Activated B cell treated with CpG ODN at 0.5 μM for 24 hours (primary cell): ENCODE measurements around the gene NR6A1. TPM values are rescaled to one million over a fixed set of nuclear protein-coding genes. Genes with fewer than 3 reads are reported as not detected.

Source experiments
- ATAC-seq: fragments of 200-7000 bp; cut with Tn5 transposase; one replicate; pipeline ENCODE4 v1.10.0; 2021; ENCODE audit warnings: low read depth, mild to moderate bottlenecking, moderate library complexity
- CTCF ChIA-PET: fragments of 350-600 bp; sonication (Branson Sonifier 250); formaldehyde crosslinking; loops from one replicate; lab custom pipeline; 2021; ENCODE audit warnings: antibody characterized with exemption; lab: Charles Lee
- POLR2A ChIA-PET: fragments of 350-600 bp; sonication (Branson Sonifier 250); formaldehyde crosslinking; loops from one replicate; lab custom pipeline; 2021; ENCODE audit warnings: antibody characterized with exemption; lab: Charles Lee
- DNase-seq: peaks from one replicate; pipeline ENCODE4 v3.0.0; 2022
- H3K27ac Mint-ChIP-seq: one replicate; pipeline ENCODE4 v1.8.0; 2020; ENCODE audit warnings: mixed read lengths
- H3K27me3 Mint-ChIP-seq: one replicate; pipeline ENCODE4 v1.8.0; 2021; ENCODE audit warnings: mixed read lengths
- H3K36me3 Mint-ChIP-seq: one replicate; pipeline ENCODE4 v1.8.0; 2021; ENCODE audit warnings: low read depth, mixed read lengths
- H3K4me1 Mint-ChIP-seq: one replicate; pipeline ENCODE4 v1.8.0; 2021; ENCODE audit warnings: mixed read lengths
- H3K4me3 Mint-ChIP-seq: one replicate; pipeline ENCODE4 v1.8.0; 2020; ENCODE audit warnings: mild to moderate bottlenecking, mixed read lengths
- H3K9me3 Mint-ChIP-seq: one replicate; pipeline ENCODE4 v1.8.0; 2020; ENCODE audit warnings: mixed read lengths
- intact Hi-C: fragments of 100-400 bp; cut with micrococcal nuclease; formaldehyde crosslinking; loops from one replicate; pipeline ENCODE4 v1.15.1; 2024
- total RNA-seq: library from RNA; stranded (reverse); gene quantifications from 2 replicates; pipeline ENCODE4 v1.2.3, GENCODE V29; 2022
- TF ChIP-seq, protein P1 (sequence below): fragments of 200-600 bp; IDR thresholded peaks from one replicate; pipeline ENCODE4 v1.8.0; 2022; ENCODE audit warnings: antibody characterized with exemption, mild to moderate bottlenecking

Gene NR6A1
- total RNA-seq, 1 donor from 2014 or later: 3.1 TPM

DNA sequence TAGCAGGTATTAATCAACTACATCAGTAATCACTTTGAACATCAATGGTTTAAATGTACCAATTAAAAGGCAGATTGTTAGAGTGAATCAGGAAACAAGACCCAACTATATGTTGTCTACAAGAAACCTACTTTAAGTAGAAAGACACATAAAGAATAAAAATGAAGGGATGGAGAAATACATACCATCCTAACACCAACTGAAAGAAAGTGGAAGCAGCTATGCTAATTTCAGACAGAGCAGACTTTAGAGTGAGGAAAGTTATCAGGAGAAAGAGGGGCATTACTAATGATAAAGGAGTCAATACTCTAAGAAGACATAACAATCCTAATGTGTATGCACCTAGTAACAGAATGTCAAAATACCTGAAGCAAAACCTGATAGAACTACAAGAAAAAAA, 125.8 kb downstream of the NR6A1 start:
- no peaks in the 10 kb centered on the region for H3K36me3 Mint-ChIP-seq
- ATAC-seq (no peak), DNase-seq (no peak)
- H3K27ac Mint-ChIP-seq: no peak overlapping the region
- ChIA-PET POLR2A (no interaction called here), CTCF (no interaction called here)
- no peak overlapping the region for H3K4me3 Mint-ChIP-seq
- H3K27me3 Mint-ChIP-seq: peaks cover 2% of the 10 kb centered on the region
- H3K4me1 Mint-ChIP-seq: no peaks in the 10 kb centered on the region
- TF ChIP-seq, protein P1, sequence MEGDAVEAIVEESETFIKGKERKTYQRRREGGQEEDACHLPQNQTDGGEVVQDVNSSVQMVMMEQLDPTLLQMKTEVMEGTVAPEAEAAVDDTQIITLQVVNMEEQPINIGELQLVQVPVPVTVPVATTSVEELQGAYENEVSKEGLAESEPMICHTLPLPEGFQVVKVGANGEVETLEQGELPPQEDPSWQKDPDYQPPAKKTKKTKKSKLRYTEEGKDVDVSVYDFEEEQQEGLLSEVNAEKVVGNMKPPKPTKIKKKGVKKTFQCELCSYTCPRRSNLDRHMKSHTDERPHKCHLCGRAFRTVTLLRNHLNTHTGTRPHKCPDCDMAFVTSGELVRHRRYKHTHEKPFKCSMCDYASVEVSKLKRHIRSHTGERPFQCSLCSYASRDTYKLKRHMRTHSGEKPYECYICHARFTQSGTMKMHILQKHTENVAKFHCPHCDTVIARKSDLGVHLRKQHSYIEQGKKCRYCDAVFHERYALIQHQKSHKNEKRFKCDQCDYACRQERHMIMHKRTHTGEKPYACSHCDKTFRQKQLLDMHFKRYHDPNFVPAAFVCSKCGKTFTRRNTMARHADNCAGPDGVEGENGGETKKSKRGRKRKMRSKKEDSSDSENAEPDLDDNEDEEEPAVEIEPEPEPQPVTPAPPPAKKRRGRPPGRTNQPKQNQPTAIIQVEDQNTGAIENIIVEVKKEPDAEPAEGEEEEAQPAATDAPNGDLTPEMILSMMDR: no peak
- peaks cover 11% of the 10 kb centered on the region for H3K9me3 Mint-ChIP-seq
- intact Hi-C loops: no loop called here

DNA sequence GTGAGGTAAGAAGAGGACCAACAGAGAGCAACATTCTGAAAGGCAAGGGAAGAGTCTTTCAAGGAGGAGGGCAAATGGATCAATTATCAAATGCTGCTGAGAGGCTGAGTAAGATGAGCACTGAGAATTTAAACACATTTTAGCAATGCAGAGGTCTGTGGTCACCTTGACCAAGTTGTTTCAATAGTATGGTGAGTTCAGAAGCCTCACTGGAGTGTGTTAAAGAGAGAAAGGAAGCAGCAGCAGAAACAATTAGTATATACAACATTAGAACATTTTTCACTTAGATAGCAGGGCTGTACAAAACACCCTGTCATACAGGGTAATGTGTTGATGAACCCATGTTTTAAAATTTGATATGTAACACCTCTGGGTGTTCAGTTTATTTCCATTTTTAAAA, 131.5 kb downstream of the NR6A1 start:
- Mint-ChIP-seq H3K4me3 (no peak overlapping the region), H3K36me3 (no peaks in the 10 kb centered on the region), H3K9me3 (no peaks in the 10 kb centered on the region), H3K27me3 (peaks cover 2% of the 10 kb centered on the region), H3K27ac (no peak overlapping the region), H3K4me1 (no peaks in the 10 kb centered on the region)
- intact Hi-C loops: no loop called here
- CTCF ChIA-PET: interaction anchor here (1.0 kb wide), 1 partner anchor 22 kb away, joined by 3 read pairs; no protein-coding TSS in a partner anchor
- TF ChIP-seq, protein P1: no peak
- POLR2A ChIA-PET: no interaction called here
- DNase-seq: no peak
- no peak for ATAC-seq

DNA sequence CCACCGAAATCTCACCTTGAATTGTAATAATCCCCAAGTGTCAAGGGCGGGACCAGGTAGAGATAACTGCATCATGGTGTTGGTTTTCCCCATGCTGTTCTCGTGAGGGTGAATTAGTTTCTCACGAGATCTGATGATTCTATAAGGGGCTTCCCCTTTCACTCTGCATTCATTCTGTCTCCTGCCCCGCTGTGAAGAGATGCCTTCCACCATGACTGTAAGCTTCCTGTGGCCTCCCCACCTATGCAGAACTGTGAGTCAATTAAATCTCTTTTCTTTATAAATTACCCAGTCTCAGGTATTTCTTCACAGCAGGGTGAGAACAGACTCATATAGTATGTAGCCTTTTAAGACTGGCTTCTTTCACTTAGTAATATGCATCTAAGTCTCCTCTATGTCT, 135.8 kb downstream of the NR6A1 start:
- Mint-ChIP-seq H3K36me3 (no peaks in the 10 kb centered on the region), H3K27me3 (no peaks in the 10 kb centered on the region), H3K27ac (no peak overlapping the region), H3K4me1 (no peaks in the 10 kb centered on the region), H3K4me3 (no peak overlapping the region), H3K9me3 (no peaks in the 10 kb centered on the region)
- DNase-seq (no peak), ATAC-seq (no peak)
- intact Hi-C loops: no loop called here
- ChIA-PET CTCF (no interaction called here), POLR2A (no interaction called here)
- TF ChIP-seq, protein P1: no peak

DNA sequence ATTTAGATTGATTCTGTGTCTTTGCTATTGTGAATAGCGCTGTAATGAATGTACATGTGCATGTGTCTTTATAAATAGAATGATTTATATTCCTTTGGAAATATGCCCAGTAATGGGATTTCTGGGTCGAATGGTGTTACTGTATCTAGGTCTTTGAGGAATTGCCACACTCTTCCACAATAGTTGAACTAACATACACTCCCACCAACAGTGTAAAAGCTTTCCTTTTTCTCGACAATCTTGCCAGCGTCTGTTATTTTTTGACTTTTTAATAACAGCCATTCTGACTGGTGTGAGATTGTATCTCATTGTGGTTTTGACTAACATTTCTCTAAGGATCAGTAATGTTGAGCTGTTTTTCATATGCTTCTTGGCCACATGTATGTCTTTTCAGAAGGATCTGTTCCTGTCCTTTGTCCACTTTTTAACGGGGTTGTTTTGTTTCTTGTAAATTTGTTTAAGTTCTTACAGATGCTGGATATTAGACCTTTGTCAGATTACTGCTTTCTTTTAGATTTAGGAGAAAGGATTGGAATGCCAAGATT, 139.0 kb downstream of the NR6A1 start:
- intact Hi-C loops: no loop called here
- Mint-ChIP-seq H3K9me3 (no peaks in the 10 kb centered on the region), H3K4me3 (no peak overlapping the region), H3K4me1 (no peaks in the 10 kb centered on the region), H3K27me3 (no peaks in the 10 kb centered on the region), H3K27ac (no peak overlapping the region), H3K36me3 (no peaks in the 10 kb centered on the region)
- DNase-seq: no peak
- TF ChIP-seq, protein P1: no peak
- POLR2A ChIA-PET: no interaction called here
- CTCF ChIA-PET: no interaction called here
- ATAC-seq: no peak

DNA sequence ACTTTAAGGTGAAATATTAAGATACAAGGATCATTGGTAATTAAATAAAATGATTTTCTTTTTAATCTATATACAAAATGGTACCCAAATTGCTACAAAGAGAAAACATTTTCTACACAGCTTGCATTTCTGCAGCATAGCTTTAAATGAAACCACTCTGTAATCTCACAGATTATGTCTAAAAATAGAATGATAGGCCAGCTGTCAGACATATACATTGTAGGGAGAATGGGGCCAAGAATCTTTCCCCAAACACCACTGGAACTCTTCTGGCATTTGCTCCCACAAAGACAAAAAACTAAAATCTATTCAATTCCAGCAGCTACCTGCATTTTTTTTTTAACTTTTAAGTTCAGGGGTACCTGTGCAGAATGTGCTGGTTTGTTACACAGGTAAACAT, 139.8 kb downstream of the NR6A1 start:
- POLR2A ChIA-PET: interaction anchor here (0.7 kb wide), 1 partner anchor 51 kb away, joined by 4 read pairs; no protein-coding TSS in a partner anchor

More for the DNA sequence above, 139.8 kb downstream of the NR6A1 start:
- no peak overlapping the region for H3K27ac Mint-ChIP-seq
- H3K36me3 Mint-ChIP-seq: no peaks in the 10 kb centered on the region
- CTCF ChIA-PET: interaction anchor here (0.7 kb wide), 1 partner anchor 14 kb away, joined by 3 read pairs; no protein-coding TSS in a partner anchor
- ATAC-seq: no peak
- TF ChIP-seq, protein P1: no peak
- no peak for DNase-seq
- no peaks in the 10 kb centered on the region for H3K27me3 Mint-ChIP-seq
- no peaks in the 10 kb centered on the region for H3K9me3 Mint-ChIP-seq
- H3K4me1 Mint-ChIP-seq: no peaks in the 10 kb centered on the region
- intact Hi-C loops: no loop called here
- no peak overlapping the region for H3K4me3 Mint-ChIP-seq
